Neural cell (in vitro differentiated cells): ENCODE measurements around the gene ETAA1. TPM values are rescaled to one million over a fixed set of nuclear protein-coding genes. Genes with fewer than 3 reads are reported as not detected.

Experiments
- H2AFZ ChIP-seq: fragments of 200-600, 300-800 bp; sonication (generic), shearing (Covaris generic); 2 replicates; pipeline ENCODE4 v1.6.0; 2014; ENCODE audit warnings: low read depth, mild to moderate bottlenecking, antibody characterized with exemption, low read length, moderate library complexity
- H3F3A ChIP-seq: fragments of 200-600 bp; shearing (Covaris generic); 2 replicates; pipeline ENCODE4 v1.6.1; 2016; ENCODE audit warnings: mild to moderate bottlenecking, moderate library complexity, mixed read lengths, antibody characterized with exemption, low read length; ENCODE audit not compliant: insufficient read depth, poor library complexity, severe bottlenecking
- H3K27ac ChIP-seq: fragments of 200-600, 300-800 bp; sonication (generic), shearing (Covaris generic); 2 replicates; pipeline ENCODE4 v1.5.1; 2014; ENCODE audit warnings: mild to moderate bottlenecking, low read length, moderate library complexity
- H3K27me3 ChIP-seq: fragments of 300-800, 200-600 bp; sonication (generic), shearing (Covaris generic); 2 replicates; pipeline ENCODE4 v1.6.0; 2014; ENCODE audit warnings: mild to moderate bottlenecking, low read depth, low read length, moderate library complexity; ENCODE audit not compliant: insufficient read depth
- H3K36me3 ChIP-seq: fragments of 300-800, 200-600 bp; sonication (generic), shearing (Covaris generic); 2 replicates; pipeline ENCODE4 v1.5.1; 2014; ENCODE audit warnings: mild to moderate bottlenecking, antibody characterized with exemption, low read length, moderate library complexity; ENCODE audit not compliant: insufficient read depth
- H3K4me2 ChIP-seq: fragments of 300-800, 200-600 bp; sonication (generic), shearing (Covaris generic); 2 replicates; pipeline ENCODE4 v1.6.0; 2014; ENCODE audit warnings: mild to moderate bottlenecking, low read length
- H3K4me3 ChIP-seq: fragments of 300-800, 200-600 bp; sonication (generic), shearing (Covaris generic); 2 replicates; pipeline ENCODE4 v1.5.1; 2014; ENCODE audit warnings: mild to moderate bottlenecking, low read length, moderate library complexity
- H3K79me2 ChIP-seq: fragments of 200-600 bp; shearing (Covaris generic); replicated peaks from 2 replicates; pipeline ENCODE4 v1.6.0; 2014; ENCODE audit warnings: mild to moderate bottlenecking, low read length, moderate library complexity; ENCODE audit not compliant: insufficient read depth
- H3K9ac ChIP-seq: fragments of 300-800, 200-600 bp; sonication (generic), shearing (Covaris generic); 2 replicates; pipeline ENCODE4 v1.6.1; 2016; ENCODE audit warnings: mild to moderate bottlenecking, low read length, mixed read lengths
- H3K9me2 ChIP-seq: fragments of 200-600 bp; shearing (Covaris generic); 2 replicates; pipeline ENCODE4 v1.6.1; 2016; ENCODE audit warnings: mild to moderate bottlenecking, low read length, mixed read lengths; ENCODE audit not compliant: insufficient read depth
- H3K9me3 ChIP-seq: fragments of 200-600, 300-800 bp; sonication (generic), shearing (Covaris generic); 2 replicates; pipeline ENCODE4 v1.6.1; 2016; ENCODE audit warnings: mild to moderate bottlenecking, mixed run types, low read length, moderate library complexity, mixed read lengths
- H4K20me1 ChIP-seq: fragments of 200-600 bp; shearing (Covaris generic); 2 replicates; pipeline ENCODE4 v1.6.1; 2016; ENCODE audit warnings: mild to moderate bottlenecking, mixed run types; ENCODE audit not compliant: insufficient read depth
- CTCF ChIP-seq: fragments of 450-650 bp; IDR thresholded peaks from 2 replicates; pipeline ENCODE4 v1.5.1; 2014; ENCODE audit warnings: antibody characterized with exemption, mild to moderate bottlenecking, moderate library complexity; ENCODE audit not compliant: poor library complexity, severe bottlenecking
- EP300 ChIP-seq: fragments of 450-650 bp; conservative IDR thresholded peaks from 2 replicates; pipeline ENCODE4 v1.6.1; 2014; ENCODE audit warnings: antibody characterized with exemption, mild to moderate bottlenecking, moderate library complexity; ENCODE audit not compliant: poor library complexity, severe bottlenecking
- EZH2 ChIP-seq: fragments of 200-600, 300-800 bp; shearing (Covaris generic), sonication (generic); IDR thresholded peaks from 2 replicates; pipeline ENCODE4 v1.6.1; 2014; ENCODE audit warnings: antibody characterized with exemption, low read length, borderline replicate concordance, mild to moderate bottlenecking; ENCODE audit not compliant: insufficient read depth, poor library complexity, severe bottlenecking
- MXI1 ChIP-seq: fragments of 450-650 bp; conservative IDR thresholded peaks from 2 replicates; pipeline ENCODE4 v1.6.1; 2014; ENCODE audit warnings: antibody characterized with exemption, mild to moderate bottlenecking; ENCODE audit not compliant: poor library complexity, severe bottlenecking
- POLR2AphosphoS5 ChIP-seq: IDR thresholded peaks from 2 replicates; pipeline ENCODE4 v1.6.1; 2012
- RAD21 ChIP-seq: fragments of 450-650 bp; conservative IDR thresholded peaks from 2 replicates; pipeline ENCODE4 v1.6.1; 2014; ENCODE audit warnings: antibody characterized with exemption, mild to moderate bottlenecking, moderate library complexity
- REST ChIP-seq: IDR thresholded peaks from 2 replicates; pipeline ENCODE4 v1.6.1; 2012; ENCODE audit warnings: borderline replicate concordance
- SMC3 ChIP-seq: fragments of 450-650 bp; conservative IDR thresholded peaks from 2 replicates; pipeline ENCODE4 v1.6.1; 2014; ENCODE audit warnings: antibody characterized with exemption, mild to moderate bottlenecking, moderate library complexity; ENCODE audit not compliant: poor library complexity
- TAF1 ChIP-seq: IDR thresholded peaks from 2 replicates; pipeline ENCODE4 v1.6.1; 2012; ENCODE audit warnings: low read depth
- polyA plus RNA-seq: library from polyadenylated mRNA; depleted of rRNA; stranded (reverse); fragments of >200 nt; gene quantifications from 2 replicates; pipeline ENCODE4 v1.2.3, GENCODE V29; 2014

Gene ETAA1
- polyA plus RNA-seq, 1 donor from 2014 or later = 24.9 TPM

GRCh38 chr2:67416136-67416535 lies 19.0 kb downstream of the ETAA1 start:
- Histone ChIP-seq H3K27me3 (no peaks in the 10 kb centered on the region), H3K36me3 (no peaks in the 10 kb centered on the region), H3K9me3 (no peaks in the 10 kb centered on the region), H3K79me2 (no peaks in the 10 kb centered on the region), H3K9ac (no peak overlapping the region), H4K20me1 (no peaks in the 10 kb centered on the region), H3K27ac (no peak overlapping the region), H3K9me2 (no peaks in the 10 kb centered on the region), H2AFZ (no peak overlapping the region), H3K4me3 (no peak overlapping the region), H3F3A (no peaks in the 10 kb centered on the region), H3K4me2 (no peak overlapping the region)
- TF ChIP-seq SMC3 (no peak), EP300 (no peak), MXI1 (no peak), EZH2 (no peak), RAD21 (no peak), TAF1 (no peak), POLR2AphosphoS5 (no peak), REST (no peak), CTCF (no peak)

- Histone ChIP-seq H3K4me2 (no peak overlapping the region), H3K36me3 (no peaks in the 10 kb centered on the region), H3K9ac (no peak overlapping the region), H3K9me3 (no peaks in the 10 kb centered on the region), H3F3A (no peaks in the 10 kb centered on the region), H2AFZ (no peak overlapping the region), H4K20me1 (no peaks in the 10 kb centered on the region), H3K79me2 (no peaks in the 10 kb centered on the region), H3K27me3 (no peaks in the 10 kb centered on the region), H3K27ac (no peak overlapping the region), H3K9me2 (no peaks in the 10 kb centered on the region), H3K4me3 (no peak overlapping the region)
- TF ChIP-seq RAD21 = no peak
- no peak for TF ChIP-seq MXI1
- TF ChIP-seq CTCF = no peak
- no peak for TF ChIP-seq TAF1
- TF ChIP-seq REST = no peak
- TF ChIP-seq SMC3 = no peak
- TF ChIP-seq POLR2AphosphoS5 = no peak
- TF ChIP-seq EZH2 = no peak
- TF ChIP-seq EP300 = no peak
Measured at GRCh38 chr2:67423489-67423888, 26.4 kb downstream of the ETAA1 start.
